PFSK-1 (cell line): ENCODE measurements around the gene ZMYND19.

Source experiments
- FOXP2 ChIP-seq: optimal IDR thresholded peaks from 2 replicates; pipeline ENCODE3; 2011; ENCODE audit warnings: borderline replicate concordance, control low read depth, inconsistent platforms; ENCODE audit not compliant: insufficient read depth; ENCODE audit errors: extremely low read length, extremely low read depth
- POLR2AphosphoS5 ChIP-seq: IDR thresholded peaks from 2 replicates; pipeline ENCODE4 v1.6.1; 2012; ENCODE audit warnings: low read depth, mild to moderate bottlenecking, control low read depth, low read length, moderate library complexity
- SIN3A ChIP-seq: IDR thresholded peaks from 2 replicates; pipeline ENCODE4 v1.6.1; 2012; ENCODE audit warnings: mild to moderate bottlenecking, low read length, moderate library complexity, borderline replicate concordance; ENCODE audit not compliant: insufficient read depth
- TAF1 ChIP-seq: IDR thresholded peaks from 2 replicates; pipeline ENCODE4 v1.6.1; 2012; ENCODE audit warnings: low read length, control low read depth, borderline replicate concordance; ENCODE audit not compliant: insufficient read depth
- TF ChIP-seq, protein P1 (sequence below), 2 experiments: IDR thresholded peaks; 2 replicates each; pipeline versions ENCODE4 v1.6.1 to v1.8.0; 2011 to 2012; ENCODE audit warnings: low read depth in 2 of 2, low read length in 2 of 2, control low read depth in 1 of 2, inconsistent platforms in 1 of 2, mild to moderate bottlenecking in 1 of 2, moderate library complexity in 1 of 2; ENCODE audit not compliant: insufficient read depth in 1 of 2

ZMYND19 gene

GRCh38 chr9:137575716-137576411 lies 14.4 kb downstream of the ZMYND19 start:
- TF ChIP-seq SIN3A (no peak), TAF1 (no peak), FOXP2 (no peak), POLR2AphosphoS5 (no peak)
- TF ChIP-seq, protein P1, sequence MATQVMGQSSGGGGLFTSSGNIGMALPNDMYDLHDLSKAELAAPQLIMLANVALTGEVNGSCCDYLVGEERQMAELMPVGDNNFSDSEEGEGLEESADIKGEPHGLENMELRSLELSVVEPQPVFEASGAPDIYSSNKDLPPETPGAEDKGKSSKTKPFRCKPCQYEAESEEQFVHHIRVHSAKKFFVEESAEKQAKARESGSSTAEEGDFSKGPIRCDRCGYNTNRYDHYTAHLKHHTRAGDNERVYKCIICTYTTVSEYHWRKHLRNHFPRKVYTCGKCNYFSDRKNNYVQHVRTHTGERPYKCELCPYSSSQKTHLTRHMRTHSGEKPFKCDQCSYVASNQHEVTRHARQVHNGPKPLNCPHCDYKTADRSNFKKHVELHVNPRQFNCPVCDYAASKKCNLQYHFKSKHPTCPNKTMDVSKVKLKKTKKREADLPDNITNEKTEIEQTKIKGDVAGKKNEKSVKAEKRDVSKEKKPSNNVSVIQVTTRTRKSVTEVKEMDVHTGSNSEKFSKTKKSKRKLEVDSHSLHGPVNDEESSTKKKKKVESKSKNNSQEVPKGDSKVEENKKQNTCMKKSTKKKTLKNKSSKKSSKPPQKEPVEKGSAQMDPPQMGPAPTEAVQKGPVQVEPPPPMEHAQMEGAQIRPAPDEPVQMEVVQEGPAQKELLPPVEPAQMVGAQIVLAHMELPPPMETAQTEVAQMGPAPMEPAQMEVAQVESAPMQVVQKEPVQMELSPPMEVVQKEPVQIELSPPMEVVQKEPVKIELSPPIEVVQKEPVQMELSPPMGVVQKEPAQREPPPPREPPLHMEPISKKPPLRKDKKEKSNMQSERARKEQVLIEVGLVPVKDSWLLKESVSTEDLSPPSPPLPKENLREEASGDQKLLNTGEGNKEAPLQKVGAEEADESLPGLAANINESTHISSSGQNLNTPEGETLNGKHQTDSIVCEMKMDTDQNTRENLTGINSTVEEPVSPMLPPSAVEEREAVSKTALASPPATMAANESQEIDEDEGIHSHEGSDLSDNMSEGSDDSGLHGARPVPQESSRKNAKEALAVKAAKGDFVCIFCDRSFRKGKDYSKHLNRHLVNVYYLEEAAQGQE (IDR thresholded peaks at IDR 0.05; ENCODE audit: insufficient read depth in 1 of 2, low read depth in 2 of 2, low read length in 2 of 2), result no peak

GRCh38 chr9:137575364-137575715 lies 15.0 kb downstream of the ZMYND19 start:
- TF ChIP-seq SIN3A (no peak), FOXP2 (no peak), TAF1 (no peak), POLR2AphosphoS5 (no peak)
- TF ChIP-seq, protein P1 (IDR thresholded peaks at IDR 0.05; ENCODE audit: insufficient read depth in 1 of 2, low read depth in 2 of 2, low read length in 2 of 2), result no peak

DNA sequence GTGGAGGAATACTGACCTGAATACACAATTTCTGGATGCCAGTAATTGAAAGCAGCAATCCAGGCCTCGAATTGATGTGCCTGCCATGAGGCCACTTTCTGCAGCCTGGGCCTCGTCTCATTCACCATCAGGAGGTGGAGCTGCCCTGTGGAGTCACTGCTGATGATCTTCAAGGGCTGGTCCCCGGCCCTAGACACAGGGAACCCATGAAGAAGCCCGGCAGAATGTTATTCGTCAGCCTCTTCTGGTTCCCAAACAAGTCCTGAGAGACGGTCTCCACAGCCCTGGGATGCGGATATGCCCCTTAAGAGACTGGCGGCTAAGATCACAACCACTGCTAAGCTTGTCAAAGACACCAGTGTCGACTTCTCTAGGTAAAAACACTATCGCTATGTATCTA lies 16.1 kb downstream of the ZMYND19 start:
- TF ChIP-seq POLR2AphosphoS5 (no peak), TAF1 (no peak), FOXP2 (no peak), SIN3A (no peak)
- TF ChIP-seq, protein P1 (IDR thresholded peaks at IDR 0.05; ENCODE audit: insufficient read depth in 1 of 2, low read depth in 2 of 2, low read length in 2 of 2), result no peak

GRCh38 chr9:137570566-137570965 lies 19.7 kb downstream of the ZMYND19 start:
- no peak for TF ChIP-seq FOXP2
- TF ChIP-seq SIN3A, result no peak

DNA sequence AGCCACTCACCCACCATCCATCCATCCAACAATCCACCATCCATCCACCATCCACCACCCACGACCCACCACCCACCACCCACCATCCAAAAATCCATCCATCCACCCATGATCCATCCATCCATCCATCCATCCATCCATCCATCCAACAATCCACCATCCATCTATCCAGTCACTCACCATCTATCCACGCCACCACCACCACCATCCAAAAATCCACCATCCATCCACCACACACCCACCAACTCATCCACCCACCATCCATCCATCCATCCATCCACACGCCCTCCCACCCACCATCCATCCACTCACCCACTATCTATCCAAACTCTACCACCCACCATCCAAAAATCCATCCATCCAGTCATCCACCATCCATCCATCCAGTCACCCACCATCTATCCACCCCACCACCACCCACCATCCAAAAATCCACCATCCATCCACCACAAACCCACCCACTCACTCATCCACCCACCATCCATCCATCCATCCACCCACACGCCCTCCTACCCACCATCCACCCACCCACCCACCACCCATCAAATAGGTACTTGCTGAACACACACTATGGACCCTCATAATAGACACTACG lies 20.6 kb downstream of the ZMYND19 start:
- TF ChIP-seq, protein P1 (IDR thresholded peaks at IDR 0.05; ENCODE audit: insufficient read depth in 1 of 2, low read depth in 2 of 2, low read length in 2 of 2), result no peak
- TF ChIP-seq SIN3A (no peak), TAF1 (no peak), POLR2AphosphoS5 (no peak), FOXP2 (no peak)
